PFSK-1 (cell line): Measurements from ENCODE around the gene RNF112.

ENCODE experiments used
- FOXP2 ChIP-seq: optimal IDR thresholded peaks from 2 replicates; pipeline ENCODE3; 2011; ENCODE audit warnings: borderline replicate concordance, control low read depth, inconsistent platforms; ENCODE audit not compliant: insufficient read depth; ENCODE audit errors: extremely low read length, extremely low read depth
- POLR2AphosphoS5 ChIP-seq: IDR thresholded peaks from 2 replicates; pipeline ENCODE4 v1.6.1; 2012; ENCODE audit warnings: low read depth, mild to moderate bottlenecking, control low read depth, low read length, moderate library complexity
- SIN3A ChIP-seq: IDR thresholded peaks from 2 replicates; pipeline ENCODE4 v1.6.1; 2012; ENCODE audit warnings: mild to moderate bottlenecking, low read length, moderate library complexity, borderline replicate concordance; ENCODE audit not compliant: insufficient read depth
- TAF1 ChIP-seq: IDR thresholded peaks from 2 replicates; pipeline ENCODE4 v1.6.1; 2012; ENCODE audit warnings: low read length, control low read depth, borderline replicate concordance; ENCODE audit not compliant: insufficient read depth
- TF ChIP-seq, protein P1 (sequence below), 2 experiments: IDR thresholded peaks; 2 replicates each; pipeline versions ENCODE4 v1.6.1 to v1.8.0; 2011 to 2012; ENCODE audit warnings: low read depth in 2 of 2, low read length in 2 of 2, control low read depth in 1 of 2, inconsistent platforms in 1 of 2, mild to moderate bottlenecking in 1 of 2, moderate library complexity in 1 of 2; ENCODE audit not compliant: insufficient read depth in 1 of 2

Gene RNF112

GRCh38 chr17:19426631-19427030 lies 15.6 kb downstream of the RNF112 start:
- TF ChIP-seq POLR2AphosphoS5 (no peak), TAF1 (no peak), FOXP2 (no peak)
- TF ChIP-seq, protein P1, sequence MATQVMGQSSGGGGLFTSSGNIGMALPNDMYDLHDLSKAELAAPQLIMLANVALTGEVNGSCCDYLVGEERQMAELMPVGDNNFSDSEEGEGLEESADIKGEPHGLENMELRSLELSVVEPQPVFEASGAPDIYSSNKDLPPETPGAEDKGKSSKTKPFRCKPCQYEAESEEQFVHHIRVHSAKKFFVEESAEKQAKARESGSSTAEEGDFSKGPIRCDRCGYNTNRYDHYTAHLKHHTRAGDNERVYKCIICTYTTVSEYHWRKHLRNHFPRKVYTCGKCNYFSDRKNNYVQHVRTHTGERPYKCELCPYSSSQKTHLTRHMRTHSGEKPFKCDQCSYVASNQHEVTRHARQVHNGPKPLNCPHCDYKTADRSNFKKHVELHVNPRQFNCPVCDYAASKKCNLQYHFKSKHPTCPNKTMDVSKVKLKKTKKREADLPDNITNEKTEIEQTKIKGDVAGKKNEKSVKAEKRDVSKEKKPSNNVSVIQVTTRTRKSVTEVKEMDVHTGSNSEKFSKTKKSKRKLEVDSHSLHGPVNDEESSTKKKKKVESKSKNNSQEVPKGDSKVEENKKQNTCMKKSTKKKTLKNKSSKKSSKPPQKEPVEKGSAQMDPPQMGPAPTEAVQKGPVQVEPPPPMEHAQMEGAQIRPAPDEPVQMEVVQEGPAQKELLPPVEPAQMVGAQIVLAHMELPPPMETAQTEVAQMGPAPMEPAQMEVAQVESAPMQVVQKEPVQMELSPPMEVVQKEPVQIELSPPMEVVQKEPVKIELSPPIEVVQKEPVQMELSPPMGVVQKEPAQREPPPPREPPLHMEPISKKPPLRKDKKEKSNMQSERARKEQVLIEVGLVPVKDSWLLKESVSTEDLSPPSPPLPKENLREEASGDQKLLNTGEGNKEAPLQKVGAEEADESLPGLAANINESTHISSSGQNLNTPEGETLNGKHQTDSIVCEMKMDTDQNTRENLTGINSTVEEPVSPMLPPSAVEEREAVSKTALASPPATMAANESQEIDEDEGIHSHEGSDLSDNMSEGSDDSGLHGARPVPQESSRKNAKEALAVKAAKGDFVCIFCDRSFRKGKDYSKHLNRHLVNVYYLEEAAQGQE (IDR thresholded peaks at IDR 0.05; ENCODE audit: insufficient read depth in 1 of 2, low read depth in 2 of 2, low read length in 2 of 2) = no peak

GRCh38 chr17:19431691-19432090 lies 20.7 kb downstream of the RNF112 start:
- TF ChIP-seq POLR2AphosphoS5 = no peak
- TF ChIP-seq, protein P1 (IDR thresholded peaks at IDR 0.05; ENCODE audit: insufficient read depth in 1 of 2, low read depth in 2 of 2, low read length in 2 of 2) = no peak
- no peak for TF ChIP-seq TAF1
- TF ChIP-seq FOXP2 = no peak
- no peak for TF ChIP-seq SIN3A

DNA sequence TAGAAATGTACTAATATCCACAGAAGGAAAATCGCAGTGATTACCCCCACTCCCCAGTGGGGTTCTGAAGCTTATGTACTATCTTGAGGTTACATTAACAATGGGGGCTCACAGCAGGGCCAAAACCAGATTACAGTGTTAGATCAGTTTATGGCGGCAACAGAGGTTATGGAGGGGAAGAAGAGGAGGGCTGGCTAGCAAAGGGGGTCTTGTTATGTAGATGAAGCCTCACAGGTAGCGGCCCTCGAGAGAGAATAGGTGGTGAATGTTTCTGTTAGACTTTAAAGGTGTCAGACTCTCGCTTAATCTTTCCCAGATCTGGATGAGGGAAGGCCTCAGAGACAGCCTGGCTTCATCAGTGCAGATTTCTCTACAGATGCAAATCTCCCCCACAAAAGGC lies 22.2 kb downstream of the RNF112 start:
- no peak for TF ChIP-seq TAF1
- no peak for TF ChIP-seq POLR2AphosphoS5
- TF ChIP-seq, protein P1 (IDR thresholded peaks at IDR 0.05; ENCODE audit: insufficient read depth in 1 of 2, low read depth in 2 of 2, low read length in 2 of 2) = no peak
- TF ChIP-seq FOXP2 = no peak
- no peak for TF ChIP-seq SIN3A

GRCh38 chr17:19433727-19434340 lies 22.8 kb downstream of the RNF112 start:
- TF ChIP-seq SIN3A = no peak
- TF ChIP-seq FOXP2 = no peak
- TF ChIP-seq TAF1 = no peak
- TF ChIP-seq POLR2AphosphoS5 = no peak
- TF ChIP-seq, protein P1 (IDR thresholded peaks at IDR 0.05; ENCODE audit: insufficient read depth in 1 of 2, low read depth in 2 of 2, low read length in 2 of 2) = no peak
